WTC11 (cell line): ENCODE results near the gene EPS8L1. TPM values are rescaled to one million over a fixed set of nuclear protein-coding genes. Genes with fewer than 3 reads are reported as not detected.

ENCODE experiments used
- ATAC-seq: fragments of 200-7000 bp; cut with Tn5 transposase; 2 replicates; pipeline ENCODE4 v1.10.0; 2021; ENCODE audit warnings: mild to moderate bottlenecking, moderate library complexity
- CTCF ChIA-PET: fragments of 300-600 bp; sonication (Branson Sonifier 250); formaldehyde crosslinking; loops from one replicate; lab custom pipeline; 2021; ENCODE audit warnings: antibody characterized with exemption; lab: Charles Lee
- POLR2A ChIA-PET: fragments of 350-600 bp; sonication (Branson Sonifier 250); formaldehyde crosslinking; loops from one replicate; lab custom pipeline; 2021; ENCODE audit warnings: antibody characterized with exemption; lab: Charles Lee
- DNase-seq: peaks from one replicate; pipeline ENCODE4 v3.0.0; 2021; ENCODE audit warnings: low spot score
- H3K27ac Mint-ChIP-seq: 2 replicates; pipeline ENCODE4 v1.8.0; 2021; ENCODE audit warnings: mixed read lengths
- H3K27me3 Mint-ChIP-seq: 2 replicates; pipeline ENCODE4 v1.8.0; 2021; ENCODE audit warnings: low read depth, mild to moderate bottlenecking, moderate library complexity, mixed read lengths
- H3K36me3 Mint-ChIP-seq: 2 replicates; pipeline ENCODE4 v1.8.0; 2021; ENCODE audit warnings: mixed read lengths
- H3K4me1 Mint-ChIP-seq: 2 replicates; pipeline ENCODE4 v1.8.0; 2022; ENCODE audit warnings: mixed read lengths
- H3K4me3 Mint-ChIP-seq: 2 replicates; pipeline ENCODE4 v1.8.0; 2021; ENCODE audit warnings: mild to moderate bottlenecking, moderate library complexity, mixed read lengths
- H3K9me3 Mint-ChIP-seq: 2 replicates; pipeline ENCODE4 v1.8.0; 2021; ENCODE audit warnings: mixed read lengths
- ATF6 ChIP-seq: sonication (generic); formaldehyde crosslinking; IDR thresholded peaks from 2 replicates; pipeline ENCODE4 v1.8.1; 2023; ENCODE audit warnings: mild to moderate bottlenecking, missing genetic modification reagents
- CBFB ChIP-seq: sonication (generic); formaldehyde crosslinking; IDR thresholded peaks from 2 replicates; pipeline ENCODE4 v1.8.1; 2022; ENCODE audit warnings: mild to moderate bottlenecking, low read depth, missing genetic modification reagents
- E2F1 ChIP-seq: sonication (generic); formaldehyde crosslinking; IDR thresholded peaks from 2 replicates; pipeline ENCODE4 v1.8.0; 2022; ENCODE audit warnings: mild to moderate bottlenecking, missing genetic modification reagents
- FOXP4 ChIP-seq: sonication (generic); formaldehyde crosslinking; IDR thresholded peaks from 2 replicates; pipeline ENCODE4 v1.8.0; 2022; ENCODE audit warnings: mild to moderate bottlenecking, missing genetic modification reagents
- KAT7 ChIP-seq: sonication (generic); formaldehyde crosslinking; IDR thresholded peaks from 2 replicates; pipeline ENCODE4 v1.8.1; 2023; ENCODE audit warnings: missing genetic modification reagents, mild to moderate bottlenecking, borderline replicate concordance
- MAX ChIP-seq: sonication (generic); formaldehyde crosslinking; IDR thresholded peaks from 2 replicates; pipeline ENCODE4 v1.8.0; 2022; ENCODE audit warnings: mild to moderate bottlenecking, missing genetic modification reagents
- MYBL2 ChIP-seq: sonication (generic); formaldehyde crosslinking; IDR thresholded peaks from 2 replicates; pipeline ENCODE4 v1.8.1; 2023; ENCODE audit warnings: mild to moderate bottlenecking, moderate library complexity, missing genetic modification reagents
- NFATC4 ChIP-seq: fragments of 250-450 bp; sonication (Bioruptor Pico); IDR thresholded peaks from 2 replicates; pipeline ENCODE4 v1.9.0; 2021; ENCODE audit warnings: mild to moderate bottlenecking
- NFYB ChIP-seq: sonication (generic); formaldehyde crosslinking; conservative IDR thresholded peaks from 2 replicates; pipeline ENCODE4 v1.8.0; 2022; ENCODE audit warnings: low read depth, missing genetic modification reagents
- PREB ChIP-seq: sonication (generic); formaldehyde crosslinking; IDR thresholded peaks from 2 replicates; pipeline ENCODE4 v1.8.1; 2022; ENCODE audit warnings: mild to moderate bottlenecking, missing genetic modification reagents, moderate library complexity, borderline replicate concordance
- SMAD3 ChIP-seq: sonication (generic); formaldehyde crosslinking; IDR thresholded peaks from 2 replicates; pipeline ENCODE4 v1.8.0; 2022; ENCODE audit warnings: missing genetic modification reagents, mild to moderate bottlenecking, borderline replicate concordance
- TCF7 ChIP-seq: sonication (generic); formaldehyde crosslinking; IDR thresholded peaks from 2 replicates; pipeline ENCODE4 v1.8.0; 2022; ENCODE audit warnings: mild to moderate bottlenecking, low read depth, missing genetic modification reagents, moderate library complexity
- TEAD1 ChIP-seq: sonication (generic); formaldehyde crosslinking; IDR thresholded peaks from 2 replicates; pipeline ENCODE4 v1.8.0; 2022; ENCODE audit warnings: mild to moderate bottlenecking, missing genetic modification reagents
- ZNF263 ChIP-seq: sonication (generic); formaldehyde crosslinking; IDR thresholded peaks from 2 replicates; pipeline ENCODE4 v1.8.1; 2022; ENCODE audit warnings: low read depth, mild to moderate bottlenecking, moderate library complexity, missing genetic modification reagents
- ZNF396 ChIP-seq: fragments of 250-450 bp; sonication (Bioruptor Pico); IDR thresholded peaks from 2 replicates; pipeline ENCODE4 v1.8.0; 2021; ENCODE audit warnings: mild to moderate bottlenecking, moderate library complexity, borderline replicate concordance
- ZNF532 ChIP-seq: fragments of 250-450 bp; sonication (Bioruptor Pico); IDR thresholded peaks from 2 replicates; pipeline ENCODE4 v1.9.0; 2021; ENCODE audit warnings: mild to moderate bottlenecking, borderline replicate concordance
- ZNF671 ChIP-seq: fragments of 250-450 bp; sonication (Bioruptor Pico); IDR thresholded peaks from 2 replicates; pipeline ENCODE4 v1.8.0; 2021; ENCODE audit warnings: mild to moderate bottlenecking
- total RNA-seq: library from RNA; stranded (reverse); gene quantifications from 3 replicates; pipeline ENCODE4 v1.2.3, GENCODE V29; 2021
- TF ChIP-seq, protein P1 (sequence below): sonication (generic); formaldehyde crosslinking; IDR thresholded peaks from 2 replicates; pipeline ENCODE4 v1.8.1; 2023; ENCODE audit warnings: mild to moderate bottlenecking, missing genetic modification reagents, moderate library complexity

EPS8L1 gene
- total RNA-seq, 1 experiment from 2014 or later = 38.9 TPM

- H3K4me1 Mint-ChIP-seq = peaks cover 3% of the 10 kb centered on the region; the same call in 1 of the 2 replicates
Observed at GRCh38 chr19:55042688-55043087, 33.0 kb upstream of the EPS8L1 start.

GRCh38 chr19:55044286-55044685 is 31.4 kb upstream of the EPS8L1 start:
- H3K4me3 Mint-ChIP-seq = no peak overlapping the region
- no peak overlapping the region for H3K27ac Mint-ChIP-seq
- H3K36me3 Mint-ChIP-seq = peaks cover 54% of the 10 kb centered on the region
- ATAC-seq (no peak), DNase-seq (no peak)
- ChIA-PET CTCF (interaction anchor here (2.8 kb wide), 1 partner anchor 163 kb away, joined by 18 read pairs; no protein-coding TSS in a partner anchor), POLR2A (interaction anchor here (0.5 kb wide), 1 partner anchor 43 kb away, joined by 4 read pairs; no protein-coding TSS in a partner anchor)
- H3K27me3 Mint-ChIP-seq = no peaks in the 10 kb centered on the region
- no peak for TF ChIP-seq ZNF263 (CRISPR knock-in tag)
- no peak for TF ChIP-seq TEAD1 (CRISPR knock-in tag)
- H3K9me3 Mint-ChIP-seq = no peaks in the 10 kb centered on the region
- no peaks in the 10 kb centered on the region for H3K4me1 Mint-ChIP-seq

More at GRCh38 chr19:55042688-55043087, 33.0 kb upstream of the EPS8L1 start:
- Mint-ChIP-seq H3K4me3 (no peak overlapping the region), H3K27me3 (no peaks in the 10 kb centered on the region), H3K9me3 (no peaks in the 10 kb centered on the region), H3K27ac (no peak overlapping the region), H3K36me3 (peaks cover 40% of the 10 kb centered on the region)
- no peak for ATAC-seq
- POLR2A ChIA-PET = interaction anchor here (0.5 kb wide), 1 partner anchor 193 kb away, joined by 5 read pairs; no protein-coding TSS in a partner anchor
- no peak for DNase-seq
- CTCF ChIA-PET = no interaction called here
- TF ChIP-seq SMAD3 (CRISPR knock-in tag) = no peak
- TF ChIP-seq NFYB (CRISPR knock-in tag) = no peak
- TF ChIP-seq CBFB (CRISPR knock-in tag) = no peak
- TF ChIP-seq ZNF396 (CRISPR knock-in tag) = no peak
- no peak for TF ChIP-seq ZNF532
- no peak for TF ChIP-seq PREB (CRISPR knock-in tag)
- no peak for TF ChIP-seq MAX

DNA sequence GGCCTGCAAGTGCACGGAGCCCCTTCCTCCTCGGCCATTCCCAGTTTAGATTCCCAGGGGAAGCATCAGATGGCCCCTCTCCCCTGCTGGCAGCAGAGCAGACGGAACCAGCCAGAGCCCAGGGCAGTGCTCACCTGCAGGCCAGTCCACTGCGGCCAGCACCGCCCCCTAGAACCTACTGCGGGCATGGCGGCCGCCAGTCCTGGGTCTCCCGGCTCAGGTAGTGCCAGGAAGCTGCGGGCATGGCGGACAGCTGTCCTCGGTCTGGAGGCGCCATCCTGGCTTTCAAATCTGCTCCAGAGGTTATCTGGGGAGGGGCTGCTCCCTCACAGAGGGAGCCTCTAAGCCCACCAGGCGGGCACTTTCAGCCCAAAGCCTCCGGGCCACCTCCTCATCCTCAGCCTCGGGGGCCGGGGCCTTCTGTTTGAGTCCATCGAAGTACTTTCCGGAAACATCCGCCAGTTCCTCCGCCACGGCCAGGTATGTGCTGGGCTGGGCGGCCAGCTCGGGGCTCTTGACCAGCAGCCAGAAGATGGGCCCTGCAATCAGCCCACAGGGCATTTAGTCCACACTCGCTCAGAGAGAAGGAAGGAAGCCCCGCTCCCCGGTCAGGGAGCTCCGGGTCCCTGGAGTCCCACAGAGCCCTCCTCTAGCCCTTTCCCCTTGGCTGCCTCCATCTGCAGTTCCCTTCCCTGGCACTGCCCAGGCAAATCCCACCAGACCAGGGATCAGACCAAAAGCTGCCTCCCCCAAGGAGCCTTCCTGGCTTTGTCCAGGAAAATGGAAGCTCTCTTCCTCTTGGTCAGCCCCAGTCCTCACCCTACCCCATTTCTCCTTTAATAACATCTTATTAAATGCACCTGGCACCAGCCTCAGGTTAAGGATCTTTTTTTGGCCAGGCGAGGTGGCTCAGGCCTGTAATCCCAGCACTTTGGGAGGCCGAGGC is 30.6 kb upstream of the EPS8L1 start:
- DNase-seq (peak; percentile 27), ATAC-seq (no peak)
- Mint-ChIP-seq H3K4me3 (no peak overlapping the region), H3K27me3 (no peaks in the 10 kb centered on the region), H3K4me1 (no peaks in the 10 kb centered on the region), H3K9me3 (no peaks in the 10 kb centered on the region), H3K36me3 (peaks cover 54% of the 10 kb centered on the region), H3K27ac (no peak overlapping the region)
- ChIA-PET CTCF (interaction anchor here (0.6 to 2.8 kb wide), 3 partner anchors 44 to 384 kb away, joined by 3 to 18 read pairs (median 3); no protein-coding TSS in a partner anchor), POLR2A (no interaction called here)
- TF ChIP-seq E2F1 (CRISPR knock-in tag) (no peak), KAT7 (no peak), ATF6 (CRISPR knock-in tag) (no peak), NFATC4 (CRISPR knock-in tag) (no peak), MYBL2 (CRISPR knock-in tag) (no peak), FOXP4 (CRISPR knock-in tag) (no peak), ZNF671 (no peak), TCF7 (CRISPR knock-in tag) (no peak)
- TF ChIP-seq, protein P1, sequence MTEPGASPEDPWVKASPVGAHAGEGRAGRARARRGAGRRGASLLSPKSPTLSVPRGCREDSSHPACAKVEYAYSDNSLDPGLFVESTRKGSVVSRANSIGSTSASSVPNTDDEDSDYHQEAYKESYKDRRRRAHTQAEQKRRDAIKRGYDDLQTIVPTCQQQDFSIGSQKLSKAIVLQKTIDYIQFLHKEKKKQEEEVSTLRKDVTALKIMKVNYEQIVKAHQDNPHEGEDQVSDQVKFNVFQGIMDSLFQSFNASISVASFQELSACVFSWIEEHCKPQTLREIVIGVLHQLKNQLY (CRISPR knock-in tag) = no peak
